GM12878 (cell line): ENCODE data around the gene EML1. TPM values are rescaled to one million over a fixed set of nuclear protein-coding genes. Genes with fewer than 3 reads are reported as not detected.

Experiments used
- ATAC-seq: fragments of 200-7000 bp; cut with Tn5 transposase; 3 replicates; pipeline ENCODE4 v1.9.1; 2020; ENCODE audit warnings: mild to moderate bottlenecking, moderate library complexity
- BruUV-seq: library from RNA; stranded (reverse); fragments of 400-500 nt; replicated peaks from 2 replicates; lab custom pipeline; 2021; lab: Mats Ljungman, UMichigan
- CTCF ChIA-PET: fragments of 300-600 bp; sonication (Branson Sonifier 250); formaldehyde crosslinking; extraction: SDS; loops from one replicate; lab custom pipeline; 2021; ENCODE audit warnings: inconsistent platforms; lab: Yijun Ruan, JAX
- POLR2A ChIA-PET: fragments of 350-600 bp; formaldehyde crosslinking; extraction: SDS; loops from one replicate; lab custom pipeline; 2021; ENCODE audit warnings: inconsistent platforms; lab: Charles Lee
- RAD21 ChIA-PET: fragments of 300-600 bp; sonication (Branson Sonifier 250); formaldehyde crosslinking; loops from one replicate; lab custom pipeline; 2023; ENCODE audit warnings: antibody characterized with exemption; ENCODE audit not compliant: unreplicated experiment; lab: Charles Lee
- SMC1A ChIA-PET: fragments of 300-600 bp; sonication (Branson Sonifier 250); formaldehyde crosslinking; loops from one replicate; lab custom pipeline; 2023; ENCODE audit not compliant: unreplicated experiment, uncharacterized antibody; lab: Charles Lee
- DNase-seq: peaks from one replicate; pipeline ENCODE4 v3.0.0-alpha.2; 2011; ENCODE audit warnings: low read depth, low spot score
- FAIRE-seq: peaks from 3 replicates; lab custom pipeline; 2011; peaks lifted over from hg19 to GRCh38; lab: Jason Lieb, UNC
- H2AFZ ChIP-seq: 2 replicates; pipeline ENCODE4 v1.6.0; 2011; ENCODE audit warnings: low read depth, low read length, control low read depth; ENCODE audit not compliant: control insufficient read depth
- H3K27ac ChIP-seq: 2 replicates; pipeline ENCODE4 v1.5.1; 2011; ENCODE audit warnings: control low read depth; ENCODE audit not compliant: control insufficient read depth, insufficient read depth
- H3K27me3 ChIP-seq, 2 experiments: replicated peaks in 1 of 2; 2 replicates each; pipeline versions ENCODE4 v1.6.0 to v1.6.1; 2011; ENCODE audit warnings: low read length in 1 of 2; ENCODE audit not compliant: control insufficient read depth in 2 of 2, insufficient read depth in 2 of 2
- H3K36me3 ChIP-seq, 2 experiments: 2 replicates each; pipeline ENCODE4 v1.5.1; 2011; ENCODE audit warnings: low read length in 1 of 2; ENCODE audit not compliant: control insufficient read depth in 2 of 2, insufficient read depth in 2 of 2
- H3K4me1 ChIP-seq: 2 replicates; pipeline ENCODE4 v1.6.1; 2011; ENCODE audit warnings: mild to moderate bottlenecking, low read length, moderate library complexity, mixed read lengths; ENCODE audit not compliant: control insufficient read depth, insufficient read depth
- H3K4me2 ChIP-seq: 2 replicates; pipeline ENCODE4 v1.6.0; 2011; ENCODE audit warnings: control low read depth; ENCODE audit not compliant: control insufficient read depth, insufficient read depth
- H3K4me3 ChIP-seq: fragments of 200-600 bp; sonication (generic); 2 replicates; pipeline ENCODE4 v1.5.1; 2016
- H3K79me2 ChIP-seq: 2 replicates; pipeline ENCODE4 v1.6.0; 2011; ENCODE audit warnings: low read length; ENCODE audit not compliant: control insufficient read depth, insufficient read depth
- H3K9ac ChIP-seq: 2 replicates; pipeline ENCODE4 v1.8.0; 2011; ENCODE audit warnings: low read length, control low read depth, mixed read lengths; ENCODE audit not compliant: control insufficient read depth, insufficient read depth
- H3K9me3 ChIP-seq: replicated peaks from 3 replicates; pipeline ENCODE4 v1.5.1; 2011; ENCODE audit warnings: mild to moderate bottlenecking, low read length; ENCODE audit not compliant: control insufficient read depth, insufficient read depth
- H4K20me1 ChIP-seq: 2 replicates; pipeline ENCODE4 v1.6.0; 2011; ENCODE audit not compliant: control insufficient read depth, insufficient read depth
- EGR1 ChIP-seq, 2 experiments: IDR thresholded peaks; 1 replicate in 1 of 2; 2 replicates in 1 of 2; pipeline ENCODE4 v1.6.1; 2011 to 2012; ENCODE audit warnings: low read depth in 2 of 2, low read length in 2 of 2, borderline replicate concordance in 1 of 2, mild to moderate bottlenecking in 1 of 2, moderate library complexity in 1 of 2
- FOS ChIP-seq: IDR thresholded peaks from 3 replicates; pipeline ENCODE4 v1.6.1; 2011; ENCODE audit warnings: borderline replicate concordance; ENCODE audit not compliant: insufficient read length; ENCODE audit errors: extremely low read depth
- FOXM1 ChIP-seq: IDR thresholded peaks from 2 replicates; pipeline ENCODE4 v1.6.1; 2012; ENCODE audit warnings: low read depth, mild to moderate bottlenecking, inconsistent platforms, low read length, moderate library complexity
- HDGF ChIP-seq: fragments of 450-650 bp; IDR thresholded peaks from 2 replicates; pipeline ENCODE4 v1.6.1; 2016; ENCODE audit warnings: antibody characterized with exemption
- IRF4 ChIP-seq: IDR thresholded peaks from 2 replicates; pipeline ENCODE4 v1.6.1; 2011; ENCODE audit warnings: low read depth, low read length
- KLF5 ChIP-seq: fragments of 450-650 bp; IDR thresholded peaks from 2 replicates; pipeline ENCODE4 v1.6.1; 2014; ENCODE audit warnings: mild to moderate bottlenecking; ENCODE audit not compliant: partially characterized antibody
- NBN ChIP-seq: fragments of 450-650 bp; IDR thresholded peaks from 2 replicates; pipeline ENCODE4 v1.6.1; 2016
- NFXL1 ChIP-seq: fragments of 450-650 bp; IDR thresholded peaks from 2 replicates; pipeline ENCODE4 v1.6.1; 2017; ENCODE audit warnings: antibody characterized with exemption, mild to moderate bottlenecking, borderline replicate concordance
- PML ChIP-seq: IDR thresholded peaks from 2 replicates; pipeline ENCODE4 v1.6.1; 2012; ENCODE audit warnings: low read length, inconsistent platforms
- SMAD1 ChIP-seq: fragments of 450-650 bp; IDR thresholded peaks from 2 replicates; pipeline ENCODE4 v1.6.1; 2018; ENCODE audit warnings: mild to moderate bottlenecking, low read depth; ENCODE audit not compliant: partially characterized antibody
- SREBF1 ChIP-seq: IDR thresholded peaks from 2 replicates; pipeline ENCODE4 v1.6.1; 2012; ENCODE audit warnings: mild to moderate bottlenecking, low read length
- STAT3 ChIP-seq: IDR thresholded peaks from 2 replicates; pipeline ENCODE4 v1.6.1; 2011; ENCODE audit warnings: low read depth, low read length, improper control_type of control experiment
- WGBS: methylation state at CpG from one replicate; pipeline ENCODE4 v1.1.6; 2016; ENCODE audit warnings: low lambda C conversion rate; ENCODE audit not compliant: insufficient replicate concordance, insufficient coverage; ENCODE audit errors: missing lambda C conversion rate; 5-methylcytosine and 5-hydroxymethylcytosine counted together
- in situ Hi-C: fragments of 300-500 bp; cut with MboI; formaldehyde crosslinking; loops from 9 replicates; pipeline ENCODE4 v1.14.3; 2018; ENCODE audit warnings: mixed read lengths
- intact Hi-C: fragments of 100-400 bp; cut with micrococcal nuclease; formaldehyde crosslinking; loops from one replicate; pipeline ENCODE4 v1.14.2; 2022; ENCODE audit not compliant: unreplicated experiment
- polyA plus RNA-seq, 11 experiments: library from polyadenylated mRNA; depleted of rRNA in 4 of 11; unstranded in 6 of 11; stranded (reverse) in 5 of 11; fragments of >200 nt; fragmentation: Nextera tagmentation in 4 of 11; fragmentation: Illumina TruSeq in 1 of 11; extraction: Ambion mirVana in 4 of 11; extraction: Trizol in 1 of 11; gene quantifications; 1 replicate in 1 of 11; 2 replicates in 10 of 11; pipeline versions ENCODE4 v1.2.1 to v1.2.3, GENCODE V29; 2011 to 2016; ENCODE audit warnings: inconsistent platforms in 2 of 11, missing spikeins in 2 of 11, low read depth in 1 of 11
- total RNA-seq, 4 experiments: library from RNA; depleted of rRNA in 3 of 4; stranded (reverse); fragments of >200 nt in 3 of 4; fragmentation: Illumina TruSeq in 1 of 4; extraction: Trizol in 1 of 4; gene quantifications; 2 replicates each; pipeline versions ENCODE4 v1.2.1 to v1.2.3, GENCODE V29; 2013 to 2021
- TF ChIP-seq, protein P1 (sequence below): fragments of 450-650 bp; conservative IDR thresholded peaks from 2 replicates; pipeline ENCODE4 v1.6.1; 2017; ENCODE audit warnings: mild to moderate bottlenecking, moderate library complexity
- TF ChIP-seq, protein P2 (sequence below): fragments of 450-650 bp; formaldehyde crosslinking; IDR thresholded peaks from 2 replicates; pipeline ENCODE4 v1.4.0; 2022; ENCODE audit warnings: mild to moderate bottlenecking, moderate library complexity

The EML1 gene
- total and polyA plus RNA-seq, 10 of the 15 experiments (the other 5 are each of a cell fraction or from before 2014, with no cell fraction given): 0.05 to 3.4 (median 0.11) TPM; not detected in 3

DNA sequence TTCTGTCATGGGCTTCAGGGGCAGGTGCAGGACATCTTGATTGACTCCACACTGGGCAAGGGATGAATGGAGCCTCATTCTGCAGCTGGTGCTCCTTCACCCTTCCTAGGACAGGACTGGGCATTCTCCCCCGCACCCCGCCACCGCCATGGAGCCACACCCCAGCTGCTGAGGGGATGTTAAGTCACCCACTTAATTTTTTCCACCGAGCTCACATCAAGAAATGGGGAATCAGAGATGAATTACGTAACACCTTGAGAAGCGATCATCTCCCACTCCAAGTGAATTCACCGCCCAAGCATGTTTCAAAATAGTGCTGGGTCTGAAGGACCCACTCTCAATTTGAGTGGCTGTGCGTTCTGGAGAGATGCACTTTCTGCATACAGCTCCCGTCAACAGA is 94.2 kb downstream of the EML1 start:
- ATAC-seq (no peak), DNase-seq (no peak)
- Histone ChIP-seq H3K4me2 (no peak overlapping the region), H3K36me3 (no peaks in the 10 kb centered on the region), H3K9me3 (no peaks in the 10 kb centered on the region), H3K4me3 (no peak overlapping the region), H3K27me3 (no peaks in the 10 kb centered on the region; a peak in 2 of 4 replicates), H3K79me2 (no peaks in the 10 kb centered on the region), H2AFZ (no peak overlapping the region)
- SMC1A ChIA-PET: interaction anchor here (0.7 to 2.4 kb wide), 6 partner anchors 8 to 208 kb away, joined by 3 to 5 read pairs (median 3); no protein-coding TSS in a partner anchor
- in situ Hi-C loops: no loop called here
- WGBS: 41% methylated on average over 9 of the region's 9 CpGs
- CTCF ChIA-PET: interaction anchor here (0.6 to 5.8 kb wide), 12 partner anchors 9 to 277 kb away, joined by 3 to 30 read pairs (median 4); no protein-coding TSS in a partner anchor
- TF ChIP-seq NBN (no peak), FOS (no peak), NFXL1 (no peak), KLF5 (no peak), SREBF1 (no peak), EGR1 (IDR thresholded peaks at IDR 0.05; ENCODE audit: borderline replicate concordance in 1 of 2, low read depth in 2 of 2, low read length in 2 of 2) (no peak), STAT3 (no peak), FOXM1 (no peak), IRF4 (no peak)
- TF ChIP-seq, all 136 proteins: peak for 0
- Histone ChIP-seq H3K9ac (no peak overlapping the region), H4K20me1 (no peaks in the 10 kb centered on the region), H3K4me1 (no peaks in the 10 kb centered on the region), H3K27ac (no peak overlapping the region)
- FAIRE-seq: no peak
- RAD21 ChIA-PET: no interaction called here
- intact Hi-C loops: no loop called here
- BruUV-seq: no TSS peak
- POLR2A ChIA-PET: no interaction called here

- FAIRE-seq: no peak
- Histone ChIP-seq H3K79me2 (no peaks in the 10 kb centered on the region), H4K20me1 (no peaks in the 10 kb centered on the region), H3K9ac (no peak overlapping the region), H2AFZ (no peak overlapping the region), H3K4me3 (no peak overlapping the region), H3K27ac (no peak overlapping the region), H3K4me2 (no peak overlapping the region), H3K27me3 (peaks cover 0 to under 1% of the 10 kb centered on the region in 2 experiments; a peak in 2 of 4 replicates), H3K36me3 (no peaks in the 10 kb centered on the region), H3K9me3 (no peaks in the 10 kb centered on the region), H3K4me1 (no peaks in the 10 kb centered on the region)
- WGBS: 35% methylated on average over 5 of the region's 5 CpGs
- no peak for ATAC-seq
- ChIA-PET POLR2A (no interaction called here), CTCF (interaction anchor here (1.1 to 5.8 kb wide), 7 partner anchors 8 to 173 kb away, joined by 3 to 30 read pairs (median 4); no protein-coding TSS in a partner anchor), RAD21 (interaction anchor here (1.0 kb wide), 1 partner anchor 204 kb away, joined by 5 read pairs; the partner anchor contains the start of gene CYP46A1), SMC1A (interaction anchor here (2.4 kb wide), 1 partner anchor 16 kb away, joined by 5 read pairs; no protein-coding TSS in a partner anchor)
- no peak for DNase-seq
- BruUV-seq: no TSS peak
- in situ Hi-C loops (no loop called here), intact Hi-C loops (no loop called here)
- TF ChIP-seq PML (no peak), HDGF (no peak), SMAD1 (no peak)
- TF ChIP-seq, protein P1, sequence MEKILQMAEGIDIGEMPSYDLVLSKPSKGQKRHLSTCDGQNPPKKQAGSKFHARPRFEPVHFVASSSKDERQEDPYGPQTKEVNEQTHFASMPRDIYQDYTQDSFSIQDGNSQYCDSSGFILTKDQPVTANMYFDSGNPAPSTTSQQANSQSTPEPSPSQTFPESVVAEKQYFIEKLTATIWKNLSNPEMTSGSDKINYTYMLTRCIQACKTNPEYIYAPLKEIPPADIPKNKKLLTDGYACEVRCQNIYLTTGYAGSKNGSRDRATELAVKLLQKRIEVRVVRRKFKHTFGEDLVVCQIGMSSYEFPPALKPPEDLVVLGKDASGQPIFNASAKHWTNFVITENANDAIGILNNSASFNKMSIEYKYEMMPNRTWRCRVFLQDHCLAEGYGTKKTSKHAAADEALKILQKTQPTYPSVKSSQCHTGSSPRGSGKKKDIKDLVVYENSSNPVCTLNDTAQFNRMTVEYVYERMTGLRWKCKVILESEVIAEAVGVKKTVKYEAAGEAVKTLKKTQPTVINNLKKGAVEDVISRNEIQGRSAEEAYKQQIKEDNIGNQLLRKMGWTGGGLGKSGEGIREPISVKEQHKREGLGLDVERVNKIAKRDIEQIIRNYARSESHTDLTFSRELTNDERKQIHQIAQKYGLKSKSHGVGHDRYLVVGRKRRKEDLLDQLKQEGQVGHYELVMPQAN: no peak
- TF ChIP-seq, protein P2, sequence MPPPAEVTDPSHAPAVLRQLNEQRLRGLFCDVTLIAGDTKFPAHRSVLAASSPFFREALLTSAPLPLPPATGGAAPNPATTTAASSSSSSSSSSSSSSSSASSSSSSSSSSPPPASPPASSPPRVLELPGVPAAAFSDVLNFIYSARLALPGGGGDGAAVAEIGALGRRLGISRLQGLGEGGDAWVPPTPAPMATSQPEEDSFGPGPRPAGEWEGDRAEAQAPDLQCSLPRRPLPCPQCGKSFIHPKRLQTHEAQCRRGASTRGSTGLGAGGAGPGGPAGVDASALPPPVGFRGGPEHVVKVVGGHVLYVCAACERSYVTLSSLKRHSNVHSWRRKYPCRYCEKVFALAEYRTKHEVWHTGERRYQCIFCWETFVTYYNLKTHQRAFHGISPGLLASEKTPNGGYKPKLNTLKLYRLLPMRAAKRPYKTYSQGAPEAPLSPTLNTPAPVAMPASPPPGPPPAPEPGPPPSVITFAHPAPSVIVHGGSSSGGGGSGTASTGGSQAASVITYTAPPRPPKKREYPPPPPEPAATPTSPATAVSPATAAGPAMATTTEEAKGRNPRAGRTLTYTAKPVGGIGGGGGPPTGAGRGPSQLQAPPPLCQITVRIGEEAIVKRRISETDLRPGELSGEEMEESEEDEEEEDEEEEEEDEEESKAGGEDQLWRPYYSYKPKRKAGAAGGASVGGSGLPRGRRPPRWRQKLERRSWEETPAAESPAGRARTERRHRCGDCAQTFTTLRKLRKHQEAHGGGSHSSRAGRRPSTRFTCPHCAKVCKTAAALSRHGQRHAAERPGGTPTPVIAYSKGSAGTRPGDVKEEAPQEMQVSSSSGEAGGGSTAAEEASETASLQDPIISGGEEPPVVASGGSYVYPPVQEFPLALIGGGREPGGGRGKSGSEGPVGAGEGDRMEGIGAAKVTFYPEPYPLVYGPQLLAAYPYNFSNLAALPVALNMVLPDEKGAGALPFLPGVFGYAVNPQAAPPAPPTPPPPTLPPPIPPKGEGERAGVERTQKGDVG (CRISPR knock-in tag): no peak
Observed at GRCh38 chr14:99888149-99888548, 94.9 kb downstream of the EML1 start.
